DMS53 treated with DMSO at 0.1 percent for 48 hours (cell line): ENCODE measurements around the gene PRRX1.
A peak's percentile ranks its signal among the peaks of the same experiment; 100 is the strongest.

Experiments used
- DNase-seq: peaks from one replicate; lab custom pipeline; 2025; ENCODE audit not compliant: unreplicated experiment; lab: John Stamatoyannopoulos, UW

Gene PRRX1

DNA sequence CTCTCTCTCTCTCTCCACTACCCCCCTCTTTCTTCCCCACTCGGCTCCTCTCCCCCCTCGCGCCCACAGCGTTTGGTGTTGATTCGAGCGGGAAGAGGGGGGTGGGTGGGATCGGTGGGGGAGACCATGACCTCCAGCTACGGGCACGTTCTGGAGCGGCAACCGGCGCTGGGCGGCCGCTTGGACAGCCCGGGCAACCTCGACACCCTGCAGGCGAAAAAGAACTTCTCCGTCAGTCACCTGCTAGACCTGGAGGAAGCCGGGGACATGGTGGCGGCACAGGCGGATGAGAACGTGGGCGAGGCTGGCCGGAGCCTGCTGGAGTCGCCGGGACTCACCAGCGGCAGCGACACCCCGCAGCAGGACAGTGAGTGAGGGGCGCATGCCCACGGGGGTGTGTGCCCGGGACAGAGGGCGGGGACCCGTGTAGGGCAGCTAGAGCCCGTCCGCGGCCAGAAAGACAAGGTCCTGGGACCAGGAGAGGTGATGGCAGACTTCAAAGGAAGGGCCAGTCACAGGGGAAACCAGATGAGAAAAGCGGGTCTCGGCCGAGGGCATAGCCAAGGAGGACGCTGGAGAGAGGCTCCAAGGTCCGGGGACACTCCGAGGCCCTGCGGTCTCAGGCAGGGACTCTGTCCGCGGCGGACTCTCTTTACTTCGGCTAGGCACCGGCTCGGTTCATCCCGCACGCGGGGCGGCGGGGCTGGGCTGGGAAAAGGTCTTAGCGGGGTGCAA is at the start of gene PRRX1:
TSS of gene PRRX1 (plus strand) at position 39 of the 735 bp plus-strand sequence. CDS start at position 127, 88 bp downstream.
- no peak for DNase-seq

DNA sequence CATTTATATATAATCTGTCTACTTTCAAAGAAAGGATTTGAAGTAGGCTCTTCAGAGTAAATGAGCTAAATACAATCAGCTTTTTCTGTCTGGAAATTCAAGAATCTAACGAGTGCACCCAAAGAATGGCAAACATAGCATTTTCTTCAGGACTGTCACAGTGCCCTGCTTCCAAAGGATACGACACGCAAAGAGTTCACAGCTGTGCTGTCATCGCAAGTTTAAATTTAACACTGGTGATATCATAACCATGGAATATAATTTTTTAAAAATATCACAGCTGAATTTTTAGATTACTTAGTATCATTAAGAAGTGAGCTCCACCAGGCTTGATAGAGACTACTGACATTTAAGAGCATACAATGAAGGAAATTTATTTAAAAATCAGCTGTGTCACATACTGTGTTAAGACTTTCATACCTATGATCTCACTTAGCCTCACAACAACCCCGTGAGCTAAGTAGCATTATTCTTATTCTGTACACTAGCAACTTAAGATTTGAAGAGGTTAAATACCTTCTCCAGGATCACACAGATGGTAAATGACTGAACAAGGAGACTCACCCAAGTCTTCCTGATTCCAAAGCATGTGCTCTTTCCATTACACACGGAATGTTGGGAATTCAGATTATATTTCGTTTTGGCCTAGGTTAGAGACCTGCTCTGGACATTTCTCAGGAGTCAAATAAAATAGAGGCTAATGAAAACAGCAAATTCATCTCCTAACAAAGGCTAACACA is 46.2 kb upstream of the PRRX1 start:
- no peak for DNase-seq

DNA sequence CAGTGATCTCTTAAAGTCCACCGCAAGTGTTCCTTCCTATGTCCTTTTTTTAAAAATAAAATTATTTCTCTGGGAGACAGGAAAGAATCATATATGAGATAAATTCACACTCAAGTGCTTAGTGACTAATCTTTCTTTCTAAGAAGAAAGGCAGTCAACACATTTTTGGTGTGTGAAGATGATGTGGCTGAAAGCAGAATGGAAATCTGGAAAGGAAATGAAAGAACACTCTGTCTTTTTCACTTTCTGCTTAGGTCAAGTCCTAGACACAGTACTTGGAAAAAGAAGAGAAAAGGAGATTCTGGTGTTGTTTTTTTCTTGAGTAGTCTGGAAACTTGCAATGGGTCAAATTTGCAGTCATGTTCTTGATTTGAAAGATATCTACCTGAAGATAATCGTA is 45.5 kb upstream of the PRRX1 start:
- no peak for DNase-seq

DNA sequence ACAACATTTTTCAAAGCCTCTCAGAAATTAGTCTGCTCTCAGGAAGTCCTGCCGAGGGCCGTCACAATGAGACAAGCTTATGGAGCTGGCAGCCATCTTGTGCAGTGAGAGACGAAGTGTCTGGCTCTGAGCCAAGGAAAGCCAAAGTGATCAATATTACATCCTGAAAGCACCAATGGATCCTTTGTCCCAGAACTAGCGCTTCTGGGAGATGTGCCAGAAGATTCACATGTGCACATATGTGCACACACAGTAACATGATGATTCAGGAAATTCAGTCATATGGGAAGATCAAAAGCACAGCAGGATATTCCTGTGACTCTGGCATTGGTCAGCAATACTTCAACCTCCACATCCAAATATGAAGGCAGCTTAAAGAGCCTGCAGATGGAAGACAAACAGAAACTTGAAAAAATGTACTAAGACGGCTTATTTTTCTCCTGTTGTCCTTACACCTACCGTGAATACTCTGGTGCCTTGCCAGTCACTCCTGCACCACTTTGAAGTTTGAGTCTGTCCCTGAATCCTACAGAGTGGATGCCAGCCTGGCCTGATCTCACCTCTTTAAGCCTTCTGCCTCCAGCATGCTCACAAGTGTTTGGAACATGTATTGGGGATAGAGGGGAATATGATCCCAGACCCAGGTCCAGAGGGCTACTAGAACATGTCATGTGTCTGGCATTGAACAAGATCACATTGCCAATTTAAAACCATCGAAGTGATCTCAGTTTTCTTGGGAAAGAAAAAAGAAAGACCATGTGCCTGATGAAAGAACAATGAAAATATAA is 44.5 kb upstream of the PRRX1 start:
- no peak for DNase-seq

DNA sequence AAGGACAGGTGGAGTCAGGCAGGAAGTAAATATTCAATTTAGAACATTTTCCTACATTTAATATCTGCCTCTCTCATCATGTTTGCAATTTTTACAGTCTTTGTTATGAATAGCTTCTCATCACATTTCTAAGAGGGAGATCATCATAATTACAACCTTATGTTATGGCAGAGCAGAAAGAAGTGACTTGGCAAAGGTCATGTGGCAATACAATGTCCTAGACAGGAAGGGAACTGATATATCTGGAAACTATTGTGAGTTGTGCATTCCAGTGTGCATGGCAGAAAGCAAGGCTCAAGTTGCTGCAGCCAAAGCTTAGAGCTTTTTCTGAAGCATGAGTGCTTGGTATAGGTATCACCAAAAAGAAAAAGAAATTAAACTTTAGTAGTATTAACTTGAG is 43.8 kb upstream of the PRRX1 start:
- DNase-seq = no peak

DNA sequence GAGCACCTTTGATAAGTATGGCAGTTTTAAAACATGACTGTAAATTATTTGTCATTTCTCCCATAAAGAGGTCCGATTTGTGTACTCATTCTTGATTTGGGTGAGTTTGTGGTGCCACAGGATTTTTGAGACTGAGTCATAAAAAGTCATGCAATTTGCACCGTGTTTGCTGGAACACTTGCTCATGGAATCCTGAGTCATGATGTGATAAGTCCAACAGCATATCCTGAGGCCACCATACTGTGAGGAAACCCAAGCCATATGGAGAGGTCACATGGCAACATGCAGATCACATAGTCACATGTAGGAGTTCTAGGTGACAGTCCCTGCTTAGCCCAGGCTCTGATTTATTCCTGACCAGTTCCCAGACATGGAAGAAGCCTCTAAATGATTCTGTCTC is 40.8 kb upstream of the PRRX1 start:
- DNase-seq = no peak

DNA sequence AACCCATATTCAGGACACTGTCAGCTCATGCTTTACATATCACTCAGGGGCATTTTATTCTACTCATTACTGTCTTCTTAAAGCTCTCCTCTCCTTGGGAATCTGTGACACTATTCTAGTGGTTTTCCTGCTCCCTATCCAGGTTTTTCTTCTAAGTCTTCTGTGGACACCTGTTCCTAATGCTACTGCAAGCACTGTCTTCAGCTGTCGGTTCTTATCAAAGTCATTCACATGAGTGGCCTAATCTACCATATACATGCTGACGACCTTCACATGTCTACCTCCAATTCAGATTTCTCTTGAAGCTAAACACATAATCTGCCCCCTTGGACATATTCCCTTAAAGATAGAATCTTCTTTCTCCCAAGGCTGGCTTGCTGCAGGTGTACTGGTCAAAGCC is 39.8 kb upstream of the PRRX1 start:
- no peak for DNase-seq

DNA sequence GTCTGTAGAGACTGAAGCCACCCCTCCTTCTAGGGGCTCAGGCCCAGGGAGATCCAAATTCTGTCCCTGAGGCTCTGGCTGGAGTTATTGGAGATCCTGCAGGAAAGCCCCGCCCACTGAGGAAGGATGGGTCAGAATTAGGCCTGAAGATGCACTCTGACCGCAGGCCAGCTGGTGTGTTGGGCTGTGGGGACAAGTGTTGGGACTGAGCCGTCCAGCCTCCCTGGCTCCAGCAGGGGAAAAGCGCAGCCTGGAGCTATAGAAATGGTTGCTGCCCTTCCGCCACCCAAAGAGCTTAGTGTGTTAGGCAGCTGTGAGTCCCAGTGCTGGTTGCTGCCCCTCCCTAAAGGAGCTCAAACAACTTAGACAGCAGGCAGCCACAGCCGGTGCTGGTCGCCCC is 33.0 kb upstream of the PRRX1 start:
- no peak for DNase-seq

DNA sequence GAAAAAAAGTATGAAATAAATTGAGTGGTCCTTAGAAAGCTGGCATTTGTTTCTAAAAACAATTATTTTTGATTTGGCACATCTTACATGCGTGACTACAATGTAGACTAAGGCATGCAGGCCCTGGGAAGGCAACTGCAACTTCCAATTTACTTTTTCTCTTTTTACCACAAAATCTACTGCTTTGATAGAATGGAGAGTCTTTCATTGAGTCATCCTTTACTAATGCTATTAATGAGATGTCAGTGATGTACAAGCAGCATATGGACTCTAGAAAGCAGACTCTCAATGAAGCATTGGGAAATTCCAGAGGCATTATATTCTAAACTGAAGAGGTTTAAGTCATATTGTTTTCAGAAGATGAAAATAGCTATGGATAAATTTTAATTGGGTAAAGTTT is 29.6 kb upstream of the PRRX1 start:
- DNase-seq = no peak

DNA sequence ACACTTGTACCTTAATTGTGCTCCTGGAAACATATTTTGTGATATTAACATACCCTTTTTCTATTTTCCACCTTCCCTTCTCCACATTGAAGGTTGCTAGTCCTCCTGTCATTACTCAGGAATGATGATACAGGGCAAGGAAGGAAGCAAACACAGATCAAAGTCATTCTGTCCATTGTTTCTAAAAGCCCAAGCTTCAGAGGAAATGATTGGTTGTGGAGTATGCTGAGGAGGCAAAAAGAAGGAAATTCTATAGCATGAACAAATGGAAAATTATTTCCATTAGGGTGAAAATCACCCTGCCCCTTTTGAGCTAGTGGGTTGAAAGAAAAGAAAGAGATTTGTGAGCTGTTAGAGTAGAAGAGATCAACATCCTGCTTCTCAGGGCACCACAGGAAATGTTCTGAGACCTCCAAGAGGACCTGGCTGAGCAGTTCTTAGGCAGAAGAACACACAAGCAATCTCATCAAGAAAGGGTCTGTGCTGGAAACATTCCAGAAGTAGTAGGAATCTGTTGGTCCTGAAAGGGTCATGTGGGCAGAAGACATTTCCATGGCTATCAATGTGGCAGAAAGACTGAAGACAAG is 29.0 kb upstream of the PRRX1 start:
- DNase-seq = no peak

DNA sequence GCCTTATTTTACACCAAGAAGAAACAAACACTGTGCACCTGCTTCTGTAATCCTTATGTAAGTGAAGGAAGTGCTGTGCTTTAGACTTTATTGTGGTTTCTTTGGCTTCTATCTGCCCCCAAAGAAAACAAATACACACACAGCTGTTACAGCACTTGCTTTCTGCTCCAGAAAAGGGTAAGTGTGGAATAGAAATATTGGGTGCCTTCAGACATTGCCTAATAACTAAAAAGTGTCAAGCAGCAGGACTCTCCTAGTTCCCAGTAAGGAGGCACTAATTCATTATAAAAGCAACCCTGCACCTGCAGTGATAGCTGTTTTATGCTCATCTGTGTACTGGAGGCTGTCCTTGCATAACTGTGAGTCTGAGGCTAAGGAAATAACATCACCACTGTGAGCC is 23.4 kb upstream of the PRRX1 start:
- no peak for DNase-seq

DNA sequence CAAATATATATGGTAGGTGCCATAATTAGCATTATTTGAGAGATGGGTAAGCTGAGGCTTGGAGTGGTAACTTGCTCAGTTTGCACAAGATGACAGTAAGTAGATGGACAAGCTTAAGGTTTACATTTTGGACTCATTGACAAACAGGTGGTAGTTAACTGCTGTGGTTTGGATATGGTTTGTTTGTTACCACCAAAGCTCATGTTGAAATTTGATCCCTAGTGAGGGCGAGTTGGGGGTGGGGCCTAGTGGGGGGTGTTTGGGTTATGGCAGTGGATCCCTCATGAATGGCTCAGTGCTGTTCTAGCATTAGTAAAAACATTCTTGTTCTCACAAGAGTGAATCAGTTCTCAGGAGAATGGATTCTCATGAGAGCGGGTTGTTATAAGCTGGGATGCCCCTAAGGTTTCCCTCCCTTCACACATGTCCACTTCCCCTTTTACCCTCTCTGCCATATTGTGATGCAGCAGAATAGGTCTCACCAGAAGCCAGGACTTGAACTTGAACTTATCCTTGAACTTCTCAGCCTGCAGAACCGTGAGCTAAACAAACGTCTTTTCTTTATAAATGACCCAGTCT is 6.6 kb upstream of the PRRX1 start:
- DNase-seq = no peak

DNA sequence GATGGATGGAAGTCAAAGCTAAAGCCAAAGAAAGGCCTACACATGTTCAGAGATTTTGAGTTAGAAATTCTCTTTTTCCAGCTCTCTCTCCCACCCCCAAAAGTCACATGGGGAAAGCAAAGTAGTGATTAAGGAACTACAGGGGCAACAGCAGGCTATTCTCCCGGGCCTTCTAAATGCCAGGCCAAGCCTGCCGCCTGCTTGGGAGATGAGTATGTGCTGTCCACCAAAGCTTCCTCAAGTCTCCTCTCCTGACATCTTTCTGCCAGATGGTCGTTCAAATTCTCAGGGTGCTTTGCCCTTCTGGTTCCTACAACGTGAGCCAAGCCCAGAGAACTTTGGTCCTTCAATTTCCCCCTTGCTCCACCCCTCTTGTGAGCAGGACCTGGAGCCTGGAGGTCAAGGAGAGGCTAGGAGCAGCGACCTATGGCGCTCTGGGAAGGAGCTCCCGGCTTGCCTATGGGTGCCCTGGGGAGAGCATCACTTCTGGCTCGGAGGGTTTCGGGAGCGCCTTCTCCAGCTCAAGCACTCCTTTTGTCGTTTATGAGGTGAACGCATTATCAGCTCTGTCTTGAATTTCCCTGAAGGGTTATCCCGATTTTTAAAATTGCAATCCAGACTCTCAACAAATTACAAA is 4.4 kb upstream of the PRRX1 start:
- no peak for DNase-seq

DNA sequence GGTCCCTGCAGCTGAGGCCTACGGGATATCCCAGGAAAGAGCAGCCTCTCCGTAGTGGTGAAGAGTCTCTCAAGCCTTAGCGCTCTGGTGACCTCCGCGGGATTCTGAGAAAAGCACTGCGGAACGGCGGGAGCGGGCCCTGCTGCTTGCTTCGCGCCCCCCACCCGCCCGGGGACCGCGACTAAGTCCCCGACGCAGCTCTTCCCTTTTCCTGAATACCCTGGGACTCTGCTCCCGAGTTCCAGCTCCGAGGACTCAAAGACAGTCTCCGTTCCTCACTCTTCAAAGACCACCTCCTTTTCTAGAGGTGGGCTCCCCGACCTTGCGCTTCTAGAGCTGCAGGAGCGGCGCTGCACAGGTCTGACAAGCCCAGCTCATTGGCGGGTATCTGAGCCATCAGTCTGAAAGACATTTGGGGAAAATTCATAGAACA is 3.6 kb upstream of the PRRX1 start:
- no peak for DNase-seq

DNA sequence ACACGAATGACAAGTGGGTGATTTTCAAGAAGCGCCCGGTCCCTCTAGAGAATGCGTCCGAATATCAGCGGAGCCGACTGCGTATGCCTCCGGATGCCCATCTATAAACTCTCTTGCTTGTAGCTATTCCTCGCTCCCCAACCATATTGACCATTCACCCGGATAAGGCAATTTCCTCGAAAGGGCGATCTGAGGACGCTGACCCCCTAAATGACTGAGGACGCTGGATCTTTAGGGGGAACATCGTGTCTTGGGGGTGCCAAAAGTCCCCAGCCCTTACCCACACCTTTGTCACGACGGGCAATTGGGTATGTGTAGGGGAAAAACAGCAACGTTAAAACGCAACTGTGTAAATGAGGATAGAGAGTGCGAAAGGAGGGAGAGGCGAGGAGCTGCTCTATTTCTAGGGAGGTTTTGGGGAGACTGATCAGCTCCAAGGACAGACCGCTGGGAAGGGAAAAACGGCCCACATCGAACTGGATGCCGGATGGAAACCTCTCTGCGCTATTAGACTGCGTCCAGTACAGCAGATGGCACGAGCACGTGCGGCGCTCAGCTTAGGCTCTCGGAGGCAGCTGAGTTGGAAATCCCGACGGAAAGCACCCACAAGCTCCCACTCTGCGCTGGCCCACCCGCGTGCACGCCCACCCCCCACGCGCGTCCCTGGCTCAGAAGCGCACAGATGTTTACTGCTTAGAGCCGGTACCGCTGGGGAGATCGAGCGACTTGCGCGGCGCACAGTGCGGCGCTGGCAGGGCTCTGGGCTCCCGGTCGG is 2.9 kb upstream of the PRRX1 start:
- peak; percentile 16 for DNase-seq

DNA sequence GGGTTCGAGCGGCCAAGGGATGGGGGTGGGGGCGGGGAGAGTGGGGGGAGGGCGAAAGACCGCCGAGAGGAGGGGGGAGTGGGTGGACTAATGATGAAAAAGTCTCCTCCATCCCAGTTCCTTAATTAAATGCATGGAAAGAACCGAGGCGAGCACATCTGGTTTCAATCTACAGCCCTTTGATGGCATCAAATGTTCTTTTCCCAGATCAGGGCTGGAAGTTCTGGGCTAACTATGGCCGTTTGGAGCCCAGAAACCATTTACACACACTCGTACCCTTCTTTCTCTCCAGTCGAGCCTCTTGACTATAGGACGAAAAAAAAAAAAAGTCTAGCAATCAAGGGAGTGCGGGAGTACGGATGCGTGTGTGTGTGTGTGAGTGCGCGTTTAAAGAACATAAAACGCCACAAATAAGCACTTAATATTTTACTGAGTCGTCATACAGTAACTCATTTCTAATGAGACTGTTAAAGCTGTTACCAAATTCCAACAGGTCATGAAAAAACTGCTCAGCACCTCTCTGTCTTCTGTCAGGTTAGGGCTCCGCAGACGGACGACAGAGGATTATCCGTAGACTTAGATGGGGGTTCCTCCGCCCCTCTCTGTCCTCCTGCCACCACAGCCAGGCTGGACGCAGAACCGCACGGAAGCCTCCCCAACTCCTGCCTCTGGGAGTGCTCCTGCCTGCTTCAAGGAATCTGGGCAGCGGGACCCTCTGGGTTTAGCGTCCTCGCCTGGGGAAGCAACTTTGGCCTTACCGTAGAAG is 2.1 kb upstream of the PRRX1 start:
- peak; percentile 24 for DNase-seq

DNA sequence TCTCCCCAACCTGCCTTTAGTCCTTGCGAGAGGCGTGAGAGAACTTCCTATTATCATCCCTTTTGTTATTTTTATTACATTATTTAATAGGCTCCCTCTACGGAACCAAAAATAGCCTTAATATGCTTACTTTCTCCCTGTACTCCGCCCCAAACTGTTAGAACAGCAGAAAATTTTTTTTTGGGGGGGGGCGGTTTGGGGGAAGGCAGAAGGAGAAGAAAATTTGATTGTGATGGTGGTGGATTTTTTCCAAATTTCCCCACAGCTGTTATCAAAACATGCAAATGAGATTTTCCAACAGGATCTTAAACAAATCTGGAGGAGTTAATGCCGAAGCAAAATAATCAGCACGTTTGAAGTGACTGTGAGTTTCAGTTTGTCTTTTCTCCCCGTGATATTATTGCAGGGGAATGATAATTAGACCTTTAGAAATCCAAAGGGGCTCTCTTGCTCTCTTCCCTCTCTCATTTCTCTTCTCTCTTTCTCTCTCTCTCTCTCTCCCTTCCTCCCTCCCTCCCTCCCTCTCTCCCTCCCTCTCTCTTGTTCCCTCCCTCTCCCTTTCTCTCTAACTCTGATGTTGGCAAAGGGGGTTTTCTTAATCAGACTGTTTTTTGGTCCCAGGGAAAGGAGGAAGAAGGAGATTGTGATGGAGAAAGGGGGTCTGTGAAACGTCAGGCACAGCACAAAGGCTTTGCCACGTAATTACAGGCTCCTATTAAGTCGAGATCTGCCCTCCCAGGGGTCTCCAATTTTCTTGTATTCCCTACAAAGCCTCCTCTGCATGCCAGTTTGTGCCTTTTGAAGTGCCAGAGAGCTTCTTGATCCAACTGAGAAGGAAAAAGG is 1.1 kb upstream of the PRRX1 start:
- DNase-seq = no peak

DNA sequence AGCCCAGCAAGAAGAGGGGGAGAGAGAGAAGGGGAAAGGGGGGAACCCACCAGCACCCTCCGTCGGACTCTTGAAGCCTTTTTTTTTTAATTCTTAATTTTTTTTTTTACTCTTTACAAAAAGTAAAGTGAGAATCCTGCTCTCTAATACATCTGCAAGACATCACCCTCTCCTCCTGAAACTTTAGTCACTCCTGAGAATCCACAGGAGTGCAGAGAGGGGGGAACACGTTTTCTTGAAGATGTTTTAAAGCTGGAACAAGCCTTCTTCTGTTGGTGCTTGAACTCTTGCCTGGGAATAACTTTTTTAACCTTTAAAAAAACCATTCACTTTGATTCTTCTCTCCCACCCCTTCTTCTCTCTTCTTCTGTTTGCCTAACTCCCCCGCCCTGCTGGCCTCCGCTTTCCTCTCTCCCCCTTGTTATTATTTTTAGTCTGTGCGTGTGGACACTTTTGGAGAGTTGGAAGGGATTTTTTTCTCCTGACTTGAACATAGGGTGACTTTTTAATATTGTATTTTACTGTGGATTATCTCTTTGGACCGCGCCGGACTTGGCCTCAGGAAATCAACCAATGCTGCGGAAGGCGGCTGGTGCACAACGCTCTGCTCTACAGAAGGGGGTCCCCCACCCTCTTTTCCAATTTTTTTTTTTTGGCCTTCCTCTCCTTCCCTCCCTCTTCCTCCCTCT is 383 bp upstream of the PRRX1 start:
- no peak for DNase-seq
